HG03520 (cell line): ENCODE measurements around the gene HPSE2.
"Not testable (repeated sequence)": the region's sequence is repeated elsewhere in the genome, so short reads cannot be mapped to it uniquely, and the experiment has no call there.

Experiments used
- ATAC-seq: cut with Tn5 transposase; IDR thresholded peaks from one replicate; pipeline ENCODE4 v1.9.1; 2021; ENCODE audit warnings: mild to moderate bottlenecking, moderate library complexity; ENCODE audit not compliant: unreplicated experiment

The HPSE2 gene

DNA sequence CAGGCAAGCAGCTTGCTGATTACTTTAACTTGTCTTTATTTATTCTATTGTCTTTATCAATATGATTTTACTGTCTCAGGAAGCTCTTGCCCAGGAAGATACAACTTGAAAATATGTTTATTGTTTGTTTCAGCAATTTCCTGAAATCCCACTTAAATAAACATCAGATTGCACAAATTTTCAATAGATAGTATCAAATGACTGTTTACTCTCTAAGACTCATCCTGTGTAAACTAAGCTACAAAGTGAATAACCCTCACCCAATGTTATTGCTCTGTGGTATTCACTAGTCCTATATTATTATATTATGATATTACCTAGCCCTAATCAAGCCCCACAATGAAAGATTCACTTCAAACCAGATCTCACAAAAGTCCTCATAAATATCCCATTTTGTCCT, 658.5 kb downstream of the HPSE2 start:
- ATAC-seq = no peak

DNA sequence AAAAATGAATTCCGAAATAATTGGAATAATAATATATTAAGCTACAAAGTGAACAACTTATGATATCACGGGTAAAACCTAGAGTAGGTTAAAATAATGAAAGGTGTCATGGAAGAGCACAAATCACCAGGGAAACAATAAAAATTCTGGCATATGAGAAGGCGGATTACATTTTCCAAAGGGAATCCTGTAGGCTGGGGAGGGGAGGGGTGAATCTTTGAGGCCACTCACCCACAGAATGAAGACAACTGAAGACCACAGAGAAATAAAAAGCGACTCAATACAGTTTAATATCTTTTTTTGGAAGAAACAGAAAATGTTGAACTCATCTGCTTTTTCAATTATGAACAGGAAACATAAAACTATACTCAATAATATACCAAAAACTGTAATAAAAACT, 659.6 kb downstream of the HPSE2 start:
- no peak for ATAC-seq

DNA sequence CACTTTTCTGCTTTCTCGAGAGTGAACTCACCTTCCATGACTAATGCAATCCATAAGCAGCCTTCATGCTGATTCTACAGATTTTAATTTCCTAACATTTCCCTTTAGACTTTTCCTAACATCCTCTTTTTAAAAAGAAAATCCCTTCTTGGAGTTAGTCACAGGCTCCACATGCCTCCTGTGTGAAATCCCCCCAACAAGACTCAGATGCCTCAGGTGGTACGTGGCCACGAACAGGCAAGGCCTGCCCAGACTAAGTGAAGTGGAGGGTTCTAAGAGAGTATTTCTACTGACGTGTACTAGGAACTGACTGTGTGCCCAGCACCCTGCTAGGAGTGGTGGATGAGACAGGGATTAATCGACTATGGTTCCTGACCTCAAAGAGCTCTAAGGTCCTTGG, 663.1 kb downstream of the HPSE2 start:
- no peak for ATAC-seq

DNA sequence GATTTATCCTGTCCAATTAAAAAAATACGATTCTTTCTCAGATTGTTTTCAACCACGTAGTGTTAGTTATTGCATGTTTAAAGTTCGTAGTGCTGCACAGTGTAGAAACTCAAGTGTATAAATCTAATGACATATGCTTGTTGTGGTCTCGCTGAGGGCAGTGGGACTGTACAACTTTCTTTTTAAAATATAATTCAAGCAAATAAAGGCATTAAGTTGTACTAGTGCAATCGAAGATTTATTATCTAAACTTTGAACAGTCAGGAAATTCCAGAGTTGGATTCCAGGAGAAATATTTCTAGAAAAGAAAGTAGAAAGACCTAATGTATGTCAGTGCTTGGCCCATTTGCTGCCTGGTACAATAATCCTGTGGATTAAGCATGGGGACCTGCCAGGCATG, 664.8 kb downstream of the HPSE2 start:
- no peak for ATAC-seq

GRCh38 chr10:98569853-98570252, 665.8 kb downstream of the HPSE2 start:
- no peak for ATAC-seq

GRCh38 chr10:98568551-98568950, 667.1 kb downstream of the HPSE2 start:
- ATAC-seq = no peak

- no peak for ATAC-seq
These were observed 668.1 kb downstream of the HPSE2 start for GRCh38 chr10:98567391-98568133.

DNA sequence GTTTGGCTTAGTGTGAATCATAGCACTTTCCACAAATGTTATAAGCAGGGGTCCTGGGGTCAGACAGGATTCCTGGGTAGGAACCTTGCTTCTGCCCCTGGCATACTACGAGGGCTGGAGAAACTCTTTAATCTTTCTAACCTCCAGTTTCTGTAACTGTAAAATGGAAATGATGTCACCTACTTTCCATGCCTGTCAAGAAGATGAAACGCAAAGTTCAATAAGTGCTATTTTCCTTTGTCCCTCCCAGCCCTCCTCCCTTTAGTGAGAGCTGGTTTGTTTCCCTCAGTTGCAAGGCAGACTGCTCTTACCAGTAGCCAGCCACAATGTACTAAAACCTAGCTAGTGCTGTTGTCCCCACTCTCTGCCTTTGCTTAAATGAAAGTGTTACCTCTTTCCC, 671.8 kb downstream of the HPSE2 start:
- ATAC-seq = no peak

DNA sequence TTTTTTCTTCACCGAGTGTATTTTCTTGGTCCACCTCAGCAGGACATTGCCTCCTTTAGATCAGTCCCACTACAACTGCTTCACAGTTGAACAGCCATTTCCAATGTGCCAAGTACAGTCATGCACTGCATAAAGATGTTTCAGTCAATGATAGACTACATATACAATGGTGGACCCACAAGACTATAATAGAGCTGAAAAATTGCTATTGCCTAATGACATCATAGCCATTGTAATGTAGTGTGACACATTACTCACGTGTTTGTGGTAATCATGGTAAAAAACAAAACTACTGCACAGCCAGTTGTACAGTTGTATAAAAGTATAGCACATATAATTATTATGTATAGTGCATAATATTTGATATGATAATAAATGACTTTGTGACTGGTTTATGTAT, 675.1 kb downstream of the HPSE2 start:
- ATAC-seq = no peak

- ATAC-seq = no peak
These were observed 679.6 kb downstream of the HPSE2 start for GRCh38 chr10:98556061-98556460.

DNA sequence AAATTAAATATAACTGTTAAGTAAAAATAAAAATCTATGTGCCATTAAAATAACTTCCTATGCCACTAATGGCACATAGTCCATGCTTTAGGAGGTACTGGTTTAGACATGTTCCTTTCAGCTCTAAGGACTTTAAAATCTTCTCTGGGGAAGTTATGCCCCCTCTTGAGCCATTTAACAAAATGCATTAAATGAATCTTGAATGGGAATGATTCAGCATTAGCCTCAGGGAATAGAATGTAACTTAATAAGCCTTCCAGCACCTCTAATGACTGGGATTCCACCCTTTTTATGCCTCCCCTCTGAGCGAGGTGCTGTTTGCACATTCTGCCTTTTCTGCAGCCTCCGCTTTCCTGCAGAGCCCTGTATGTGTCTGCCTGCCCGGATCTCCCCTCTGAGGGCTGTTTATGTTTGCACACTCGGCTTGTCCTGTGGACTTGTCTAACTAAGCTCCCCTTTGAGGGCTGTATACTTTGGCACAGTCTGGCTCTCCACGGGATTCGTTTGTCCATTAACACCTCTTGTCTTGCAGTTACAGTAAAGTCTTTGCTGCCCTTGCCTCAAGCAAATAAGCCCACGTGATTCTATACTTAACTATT, 680.5 kb downstream of the HPSE2 start:
- no peak for ATAC-seq

- ATAC-seq = not testable (repeated sequence)
These were observed 694.1 kb downstream of the HPSE2 start for GRCh38 chr10:98541561-98541960.

GRCh38 chr10:98539578-98539977, 696.1 kb downstream of the HPSE2 start:
- ATAC-seq = no peak

GRCh38 chr10:98538472-98538871, 697.2 kb downstream of the HPSE2 start:
- no peak for ATAC-seq

- ATAC-seq = no peak
These were observed 699.1 kb downstream of the HPSE2 start for GRCh38 chr10:98536551-98536950.

DNA sequence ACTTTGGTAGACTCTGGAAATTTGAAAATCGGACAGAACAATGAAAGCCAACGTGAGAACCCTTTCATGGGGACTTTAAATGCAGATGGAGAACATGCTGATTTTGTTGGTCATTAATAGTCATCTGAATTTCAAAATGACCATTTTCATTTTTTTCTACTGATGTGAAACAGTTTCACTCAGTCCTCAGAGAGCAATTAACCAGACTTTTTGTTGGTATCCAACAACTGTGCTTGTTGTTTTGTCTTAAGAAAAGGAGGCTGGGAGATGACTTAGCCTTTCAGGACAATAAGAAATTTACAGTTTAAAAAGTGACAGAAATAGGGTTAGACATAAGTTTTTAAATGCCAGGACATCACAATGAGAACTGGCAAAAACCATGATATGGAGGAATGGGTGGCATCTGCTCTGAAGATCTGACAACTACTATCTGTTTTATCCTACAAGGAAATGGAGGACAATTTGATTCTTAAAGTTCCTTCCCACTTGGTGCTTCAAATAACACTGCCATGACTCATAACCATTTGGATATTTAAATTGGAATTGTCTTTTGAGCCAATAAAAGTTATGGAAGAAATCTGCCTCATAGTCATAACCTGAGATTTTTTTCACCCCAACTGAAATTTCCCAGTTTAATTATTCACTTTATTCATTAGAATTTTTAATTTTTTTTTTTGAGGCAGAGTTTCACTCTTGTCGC, 701.8 kb downstream of the HPSE2 start:
- no peak for ATAC-seq

DNA sequence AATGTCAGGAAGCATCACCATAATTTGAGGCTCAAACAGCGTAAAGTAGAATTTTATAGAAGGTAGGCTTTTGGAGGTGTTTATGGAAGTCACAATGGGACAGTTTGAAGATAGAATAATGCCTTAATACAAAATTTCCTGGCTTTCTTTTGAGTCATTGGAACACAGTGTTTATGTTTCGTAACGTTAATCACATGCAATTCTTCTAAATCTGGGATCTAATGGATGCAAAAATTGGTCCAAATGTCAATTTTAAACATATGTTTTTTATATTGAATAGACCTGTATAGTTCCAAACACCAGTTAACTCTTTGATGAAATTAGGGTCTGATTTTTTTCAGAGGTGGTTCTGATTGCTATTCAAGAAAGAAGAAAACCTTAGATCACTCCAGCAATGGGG, 702.4 kb downstream of the HPSE2 start:
- no peak for ATAC-seq

DNA sequence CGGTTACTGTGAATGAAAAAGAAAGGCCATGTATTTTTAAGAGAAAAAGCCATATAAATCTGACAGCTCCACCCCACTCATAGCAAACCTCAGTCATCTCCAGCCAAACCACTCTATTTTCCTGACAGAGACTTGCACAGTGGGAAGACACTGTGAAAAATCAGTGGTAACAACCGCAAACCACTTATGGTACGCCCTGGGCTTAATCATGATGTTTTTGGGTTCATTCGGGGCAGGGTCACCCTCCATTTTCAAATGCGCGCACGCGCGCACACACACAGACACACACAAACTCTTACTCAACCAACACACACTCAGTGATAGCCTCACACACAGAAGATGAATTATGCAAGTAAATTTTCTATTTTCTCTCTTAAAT, 706.9 kb downstream of the HPSE2 start:
- ATAC-seq = no peak

- ATAC-seq = no peak
These were observed 707.4 kb downstream of the HPSE2 start for GRCh38 chr10:98528166-98528804.

DNA sequence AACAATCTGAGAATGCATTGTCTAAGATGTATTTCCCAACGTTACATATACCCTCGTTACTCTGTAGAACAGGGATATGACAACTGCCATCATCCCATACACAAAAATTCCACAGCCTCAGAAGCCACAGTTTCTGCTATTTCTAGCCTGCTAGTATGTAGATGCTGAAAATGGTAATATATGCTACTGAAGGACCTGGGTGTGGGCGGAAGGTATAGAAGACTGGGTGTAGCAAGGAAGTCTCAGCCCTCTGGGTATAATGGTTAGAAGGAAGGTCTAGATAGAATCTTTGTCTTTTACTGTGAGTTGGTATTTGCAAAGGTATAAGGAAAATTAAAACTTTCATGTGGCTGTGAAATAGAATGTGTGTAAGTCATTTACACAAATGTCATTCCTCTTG, 709.7 kb downstream of the HPSE2 start:
- no peak for ATAC-seq

DNA sequence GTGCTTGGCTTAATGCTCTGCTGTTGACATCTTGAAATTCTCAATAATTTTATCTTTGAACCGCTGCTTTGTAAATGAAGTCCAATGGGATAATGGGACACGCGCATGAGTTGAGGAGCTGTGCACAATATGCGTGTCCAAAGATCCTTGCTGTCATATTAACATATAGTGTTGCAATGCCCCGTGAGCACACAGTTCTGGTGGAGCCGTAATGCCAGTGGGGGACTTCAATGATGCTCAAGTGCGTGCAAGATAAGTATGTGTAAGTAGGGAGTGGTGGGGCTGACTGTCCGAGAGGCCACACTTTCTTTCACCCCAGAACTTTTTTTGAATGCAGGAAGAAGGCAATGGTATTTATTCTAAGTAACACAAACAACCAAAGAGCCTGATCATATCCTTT, 711.5 kb downstream of the HPSE2 start:
- ATAC-seq = no peak

- no peak for ATAC-seq
These were observed 715.8 kb downstream of the HPSE2 start for GRCh38 chr10:98519841-98520240.
